Amygdala (tissue), 56 donors: Measurements from ENCODE around the gene NOL3.

Source experiments
- DNase-seq, 56 donors: peaks; one replicate each; lab custom pipeline; 2025; lab: John Stamatoyannopoulos, UW

NOL3 gene

GRCh38 chr16:67169011-67169451 is 1.3 kb upstream of the NOL3 start:
- no peak for DNase-seq

- peak in 14 of 56 donors; percentile 11 to 58 (median 26) for DNase-seq
Observed at GRCh38 chr16:67169642-67170167, 633 bp upstream of the NOL3 start.

GRCh38 chr16:67170949-67171649 is 761 bp downstream of the NOL3 start:
- no peak for DNase-seq

- no peak for DNase-seq
Observed at GRCh38 chr16:67173323-67173722, 3.0 kb downstream of the NOL3 start.

- peak in 54 of 56 donors; percentile 20 to 92 (median 66) for DNase-seq
Observed at GRCh38 chr16:67173808-67174705, 3.7 kb downstream of the NOL3 start.

GRCh38 chr16:67174706-67175231 is 4.4 kb downstream of the NOL3 start:
- DNase-seq: no peak

GRCh38 chr16:67176662-67177061 is 6.3 kb downstream of the NOL3 start:
- no peak for DNase-seq

GRCh38 chr16:67177743-67178699 is 7.7 kb downstream of the NOL3 start:
- DNase-seq: peak in 17 of 56 donors; percentile 14 to 56 (median 41)

GRCh38 chr16:67179421-67180080 is 9.2 kb downstream of the NOL3 start:
- no peak for DNase-seq

GRCh38 chr16:67180166-67180565 is 9.8 kb downstream of the NOL3 start:
- DNase-seq: no peak

GRCh38 chr16:67181346-67181745 is 11.0 kb downstream of the NOL3 start:
- DNase-seq: peak in 1 of 56 donors; percentile 27

- no peak for DNase-seq
Observed at GRCh38 chr16:67182288-67182687, 11.9 kb downstream of the NOL3 start.

GRCh38 chr16:67183284-67183626 is 12.9 kb downstream of the NOL3 start:
- DNase-seq: no peak

- DNase-seq: peak in 55 of 56 donors; percentile 78 to 98 (median 93)
Observed at GRCh38 chr16:67183627-67184452, 13.5 kb downstream of the NOL3 start, which contains the start of gene MATCAP1. MATCAP1 (minus strand) TSS chr16:67183963; CDS start chr16:67180610, 3,353 bp downstream.

GRCh38 chr16:67184453-67184994 is 14.2 kb downstream of the NOL3 start:
- DNase-seq: peak in 1 of 56 donors; percentile 52

GRCh38 chr16:67184995-67185650 is 14.8 kb downstream of the NOL3 start:
- peak in 53 of 56 donors; percentile 11 to 89 (median 66) for DNase-seq

GRCh38 chr16:67185651-67186134 is 15.4 kb downstream of the NOL3 start:
- no peak for DNase-seq
